GM18868 (cell line): ENCODE measurements around the gene DSCAM.

Experiments used
- ATAC-seq: cut with Tn5 transposase; IDR thresholded peaks from one replicate; pipeline ENCODE4 v1.9.1; 2021; ENCODE audit warnings: mild to moderate bottlenecking, moderate library complexity; ENCODE audit not compliant: unreplicated experiment

DSCAM gene

GRCh38 chr21:40404396-40404800, 442.6 kb downstream of the DSCAM start:
- no peak for ATAC-seq

- no peak for ATAC-seq
Measured at GRCh38 chr21:40402884-40403582, 443.9 kb downstream of the DSCAM start.

- ATAC-seq, result no peak
Measured at GRCh38 chr21:40395732-40396131, 451.2 kb downstream of the DSCAM start.

- ATAC-seq, result no peak
Measured at GRCh38 chr21:40393066-40393465, 453.9 kb downstream of the DSCAM start.

- ATAC-seq, result no peak
Measured at GRCh38 chr21:40388046-40388445, 458.9 kb downstream of the DSCAM start.

- ATAC-seq, result no peak
Measured at GRCh38 chr21:40386981-40387747, 459.8 kb downstream of the DSCAM start.

- ATAC-seq, result no peak
Measured at GRCh38 chr21:40386294-40386911, 460.6 kb downstream of the DSCAM start.

GRCh38 chr21:40385883-40386282, 461.1 kb downstream of the DSCAM start:
- ATAC-seq, result no peak

GRCh38 chr21:40383951-40384350, 463.0 kb downstream of the DSCAM start:
- no peak for ATAC-seq

GRCh38 chr21:40381111-40381510, 465.8 kb downstream of the DSCAM start:
- ATAC-seq, result no peak

- no peak for ATAC-seq
Measured at GRCh38 chr21:40379881-40380810, 466.8 kb downstream of the DSCAM start.

- no peak for ATAC-seq
Measured at GRCh38 chr21:40377135-40377534, 469.8 kb downstream of the DSCAM start.

- no peak for ATAC-seq
Measured at GRCh38 chr21:40373761-40374160, 473.2 kb downstream of the DSCAM start.

- no peak for ATAC-seq
Measured at GRCh38 chr21:40372506-40372905, 474.5 kb downstream of the DSCAM start.

GRCh38 chr21:40371329-40371728, 475.6 kb downstream of the DSCAM start:
- no peak for ATAC-seq

- ATAC-seq, result no peak
Measured at GRCh38 chr21:40356644-40357043, 490.3 kb downstream of the DSCAM start.

GRCh38 chr21:40355076-40355475, 491.9 kb downstream of the DSCAM start:
- no peak for ATAC-seq

GRCh38 chr21:40351006-40351405, 496.0 kb downstream of the DSCAM start:
- ATAC-seq, result no peak

- no peak for ATAC-seq
Measured at GRCh38 chr21:40349591-40349990, 497.4 kb downstream of the DSCAM start.

- no peak for ATAC-seq
Measured at GRCh38 chr21:40345711-40346321, 501.1 kb downstream of the DSCAM start.
